ENCODE data around the gene NHSL2. TPM values are rescaled to one million over a fixed set of nuclear protein-coding genes. Genes with fewer than 3 reads are reported as not detected.

NHSL2 gene
- total and polyA plus RNA-seq, 2 of the 13 experiments (the other 11 are each of a cell fraction or from before 2014, with no cell fraction given) = not detected

DNA sequence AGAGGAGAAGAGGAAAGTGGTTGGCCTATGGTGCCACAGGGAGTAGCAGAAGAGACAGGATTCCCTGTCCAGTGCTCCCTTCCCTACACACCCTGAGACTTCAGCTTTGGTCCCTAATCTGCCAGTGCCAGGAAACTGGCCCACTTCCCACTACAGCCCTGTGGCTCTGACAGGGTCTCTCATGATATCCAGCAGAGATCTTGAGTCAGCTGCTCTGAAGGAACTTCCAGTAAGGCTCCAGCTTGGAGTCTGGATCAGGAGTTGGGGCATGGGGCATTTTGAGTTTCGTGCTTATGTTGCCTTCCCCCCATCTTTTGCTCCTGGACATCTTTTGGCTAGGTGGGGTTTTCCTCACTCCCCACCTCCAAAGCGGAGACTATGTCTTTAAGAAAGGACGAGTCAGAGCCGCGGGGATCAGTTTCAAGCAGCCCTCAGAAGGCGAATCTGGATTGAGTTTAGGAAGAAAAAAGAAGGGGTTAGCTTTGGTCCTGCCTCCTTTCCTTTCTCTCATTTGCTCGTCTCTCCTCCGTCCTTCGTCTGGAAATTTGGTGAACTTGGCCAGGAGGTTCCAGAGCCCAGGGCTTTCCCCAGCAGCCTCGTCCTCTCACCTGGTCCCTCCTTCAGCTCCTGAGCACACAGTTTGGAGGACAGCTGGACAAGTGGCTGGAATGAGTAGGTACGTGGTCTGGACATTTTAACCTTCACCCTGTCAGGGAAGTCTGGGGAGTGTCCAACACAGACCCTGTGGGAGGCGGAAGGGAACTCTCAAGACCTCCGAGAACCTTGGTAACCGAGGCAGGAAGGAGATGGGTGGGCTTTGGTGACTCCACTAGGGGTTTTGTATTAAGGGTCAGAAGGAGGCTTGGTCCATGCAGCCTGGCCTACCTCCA, 116.6 kb downstream of the NHSL2 start:
- H3K4me2 ChIP-seq (ENCODE audit: low read depth, low read length) = no peak overlapping the region
- H3K36me3 ChIP-seq (replicated peaks in 1 of 2; ENCODE audit: control insufficient read depth in 1 of 2, insufficient read depth in 2 of 2, low read length in 2 of 2) = no peaks in the 10 kb centered on the region
- no TSS peak for BruUV-seq (replicated peaks)
- no peak overlapping the region for H3K9ac ChIP-seq (ENCODE audit: insufficient read depth, low read depth, low read length)
- ChIA-PET POLR2A (no interaction called here), CTCF (ENCODE audit: low intra/inter-chr PET ratio, low total read pairs) (no interaction called here)
- H3K79me2 ChIP-seq (ENCODE audit: insufficient read depth, low read length) = no peaks in the 10 kb centered on the region
- no peaks in the 10 kb centered on the region for H3K9me3 ChIP-seq (ENCODE audit: low read length)
- H3K4me3 ChIP-seq (replicated peaks in 1 of 3; ENCODE audit: insufficient read depth in 1 of 3, low read depth in 2 of 3, low read length in 3 of 3) = no peak overlapping the region
- intact Hi-C loops (cut with micrococcal nuclease; ENCODE audit: unreplicated experiment) = no loop called here
- H2AFZ ChIP-seq (ENCODE audit: low read length) = no peak overlapping the region
- DNase-seq (ENCODE audit: low spot score) (no peak), FAIRE-seq (no peak), ATAC-seq (no peak)
- 63% methylated on average over 6 of the region's 14 CpGs for WGBS (ENCODE audit: low lambda C conversion rate)
- in situ Hi-C loops (cut with HindIII; ENCODE audit: extremely low pct_ligation_motif_present, low pct_unique_long_range_greater_than_20kb) = no loop called here
- no peaks in the 10 kb centered on the region for H4K20me1 ChIP-seq (ENCODE audit: insufficient read depth, low read length)
- no peaks in the 10 kb centered on the region for H3K27me3 ChIP-seq (ENCODE audit: control insufficient read depth in 1 of 2, insufficient read depth in 2 of 2, low read length in 2 of 2)
- peaks cover 18% of the 10 kb centered on the region for H3K4me1 ChIP-seq (ENCODE audit: insufficient read depth, low read length)
- H3K27ac ChIP-seq (ENCODE audit: extremely low read length, insufficient read depth, low read length) = no peak overlapping the region
- TF ChIP-seq PHF20 (CRISPR knock-in tag; IDR thresholded peaks at IDR 0.05) (no peak), CCDC6 (CRISPR knock-in tag; IDR thresholded peaks at IDR 0.05) (no peak), ZNF143 (CRISPR knock-in tag; IDR thresholded peaks at IDR 0.05) (no peak), CBX1 (IDR thresholded peaks at IDR 0.05; ENCODE audit: low read depth) (no peak), ZNF256 (CRISPR knock-in tag; conservative IDR thresholded peaks at IDR 0.05) (no peak), ZNF780A (CRISPR knock-in tag; IDR thresholded peaks at IDR 0.05) (no peak), NR3C1 (CRISPR knock-in tag; IDR thresholded peaks at IDR 0.05) (no peak), RCOR2 (CRISPR knock-in tag; IDR thresholded peaks at IDR 0.05) (no peak), FOXK1 (CRISPR knock-in tag; IDR thresholded peaks at IDR 0.05; ENCODE audit: borderline replicate concordance, low read depth) (no peak), RBFOX2 (IDR thresholded peaks at IDR 0.05; ENCODE audit: low read depth, low read length) (no peak), CC2D1A (CRISPR knock-in tag; IDR thresholded peaks at IDR 0.05) (no peak), SP1 (IDR thresholded peaks at IDR 0.05) (no peak), SP1 (CRISPR knock-in tag; IDR thresholded peaks at IDR 0.05) (no peak)
- TF ChIP-seq, protein P1, sequence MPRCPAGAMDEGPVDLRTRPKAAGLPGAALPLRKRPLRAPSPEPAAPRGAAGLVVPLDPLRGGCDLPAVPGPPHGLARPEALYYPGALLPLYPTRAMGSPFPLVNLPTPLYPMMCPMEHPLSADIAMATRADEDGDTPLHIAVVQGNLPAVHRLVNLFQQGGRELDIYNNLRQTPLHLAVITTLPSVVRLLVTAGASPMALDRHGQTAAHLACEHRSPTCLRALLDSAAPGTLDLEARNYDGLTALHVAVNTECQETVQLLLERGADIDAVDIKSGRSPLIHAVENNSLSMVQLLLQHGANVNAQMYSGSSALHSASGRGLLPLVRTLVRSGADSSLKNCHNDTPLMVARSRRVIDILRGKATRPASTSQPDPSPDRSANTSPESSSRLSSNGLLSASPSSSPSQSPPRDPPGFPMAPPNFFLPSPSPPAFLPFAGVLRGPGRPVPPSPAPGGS (CRISPR knock-in tag; IDR thresholded peaks at IDR 0.05) = no peak
- TF ChIP-seq, protein P2, sequence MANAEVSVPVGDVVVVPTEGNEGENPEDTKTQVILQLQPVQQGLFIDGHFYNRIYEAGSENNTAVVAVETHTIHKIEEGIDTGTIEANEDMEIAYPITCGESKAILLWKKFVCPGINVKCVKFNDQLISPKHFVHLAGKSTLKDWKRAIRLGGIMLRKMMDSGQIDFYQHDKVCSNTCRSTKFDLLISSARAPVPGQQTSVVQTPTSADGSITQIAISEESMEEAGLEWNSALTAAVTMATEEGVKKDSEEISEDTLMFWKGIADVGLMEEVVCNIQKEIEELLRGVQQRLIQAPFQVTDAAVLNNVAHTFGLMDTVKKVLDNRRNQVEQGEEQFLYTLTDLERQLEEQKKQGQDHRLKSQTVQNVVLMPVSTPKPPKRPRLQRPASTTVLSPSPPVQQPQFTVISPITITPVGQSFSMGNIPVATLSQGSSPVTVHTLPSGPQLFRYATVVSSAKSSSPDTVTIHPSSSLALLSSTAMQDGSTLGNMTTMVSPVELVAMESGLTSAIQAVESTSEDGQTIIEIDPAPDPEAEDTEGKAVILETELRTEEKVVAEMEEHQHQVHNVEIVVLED (CRISPR knock-in tag; IDR thresholded peaks at IDR 0.05; ENCODE audit: borderline replicate concordance) = no peak
- TF ChIP-seq, protein P3, sequence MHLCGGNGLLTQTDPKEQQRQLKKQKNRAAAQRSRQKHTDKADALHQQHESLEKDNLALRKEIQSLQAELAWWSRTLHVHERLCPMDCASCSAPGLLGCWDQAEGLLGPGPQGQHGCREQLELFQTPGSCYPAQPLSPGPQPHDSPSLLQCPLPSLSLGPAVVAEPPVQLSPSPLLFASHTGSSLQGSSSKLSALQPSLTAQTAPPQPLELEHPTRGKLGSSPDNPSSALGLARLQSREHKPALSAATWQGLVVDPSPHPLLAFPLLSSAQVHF (CRISPR knock-in tag; IDR thresholded peaks at IDR 0.05) = no peak
- TF ChIP-seq, protein P4, sequence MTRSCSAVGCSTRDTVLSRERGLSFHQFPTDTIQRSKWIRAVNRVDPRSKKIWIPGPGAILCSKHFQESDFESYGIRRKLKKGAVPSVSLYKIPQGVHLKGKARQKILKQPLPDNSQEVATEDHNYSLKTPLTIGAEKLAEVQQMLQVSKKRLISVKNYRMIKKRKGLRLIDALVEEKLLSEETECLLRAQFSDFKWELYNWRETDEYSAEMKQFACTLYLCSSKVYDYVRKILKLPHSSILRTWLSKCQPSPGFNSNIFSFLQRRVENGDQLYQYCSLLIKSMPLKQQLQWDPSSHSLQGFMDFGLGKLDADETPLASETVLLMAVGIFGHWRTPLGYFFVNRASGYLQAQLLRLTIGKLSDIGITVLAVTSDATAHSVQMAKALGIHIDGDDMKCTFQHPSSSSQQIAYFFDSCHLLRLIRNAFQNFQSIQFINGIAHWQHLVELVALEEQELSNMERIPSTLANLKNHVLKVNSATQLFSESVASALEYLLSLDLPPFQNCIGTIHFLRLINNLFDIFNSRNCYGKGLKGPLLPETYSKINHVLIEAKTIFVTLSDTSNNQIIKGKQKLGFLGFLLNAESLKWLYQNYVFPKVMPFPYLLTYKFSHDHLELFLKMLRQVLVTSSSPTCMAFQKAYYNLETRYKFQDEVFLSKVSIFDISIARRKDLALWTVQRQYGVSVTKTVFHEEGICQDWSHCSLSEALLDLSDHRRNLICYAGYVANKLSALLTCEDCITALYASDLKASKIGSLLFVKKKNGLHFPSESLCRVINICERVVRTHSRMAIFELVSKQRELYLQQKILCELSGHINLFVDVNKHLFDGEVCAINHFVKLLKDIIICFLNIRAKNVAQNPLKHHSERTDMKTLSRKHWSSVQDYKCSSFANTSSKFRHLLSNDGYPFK (CRISPR knock-in tag; IDR thresholded peaks at IDR 0.05; ENCODE audit: borderline replicate concordance) = no peak
- TF ChIP-seq, protein P5, sequence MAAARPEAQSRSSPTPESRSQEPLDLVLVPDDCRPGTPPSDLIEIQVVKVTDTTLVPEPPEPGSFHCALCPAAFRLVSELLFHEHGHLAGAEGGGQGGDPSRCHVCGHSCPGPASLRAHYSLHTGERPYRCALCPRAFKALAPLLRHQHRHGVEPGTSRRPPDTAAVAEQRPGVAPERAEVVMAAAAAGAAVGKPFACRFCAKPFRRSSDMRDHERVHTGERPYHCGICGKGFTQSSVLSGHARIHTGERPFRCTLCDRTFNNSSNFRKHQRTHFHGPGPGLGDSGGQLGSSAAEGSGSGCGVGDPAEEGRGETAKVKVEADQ (CRISPR knock-in tag; IDR thresholded peaks at IDR 0.05; ENCODE audit: borderline replicate concordance) = no peak

Measured in HepG2 (cell line).